ENCODE measurements around the gene YJU2. TPM values are rescaled to one million over a fixed set of nuclear protein-coding genes. Genes with fewer than 3 reads are reported as not detected.
A peak's percentile ranks its signal among the peaks of the same experiment; 100 is the strongest.

The YJU2 gene
- total and polyA plus RNA-seq, 2 of the 13 experiments (the other 11 are each of a cell fraction or from before 2014, with no cell fraction given), result 9.3 to 17.9 TPM

GRCh38 chr19:4246767-4247593, at the start of gene YJU2 (continued):
- TF ChIP-seq, protein P1, sequence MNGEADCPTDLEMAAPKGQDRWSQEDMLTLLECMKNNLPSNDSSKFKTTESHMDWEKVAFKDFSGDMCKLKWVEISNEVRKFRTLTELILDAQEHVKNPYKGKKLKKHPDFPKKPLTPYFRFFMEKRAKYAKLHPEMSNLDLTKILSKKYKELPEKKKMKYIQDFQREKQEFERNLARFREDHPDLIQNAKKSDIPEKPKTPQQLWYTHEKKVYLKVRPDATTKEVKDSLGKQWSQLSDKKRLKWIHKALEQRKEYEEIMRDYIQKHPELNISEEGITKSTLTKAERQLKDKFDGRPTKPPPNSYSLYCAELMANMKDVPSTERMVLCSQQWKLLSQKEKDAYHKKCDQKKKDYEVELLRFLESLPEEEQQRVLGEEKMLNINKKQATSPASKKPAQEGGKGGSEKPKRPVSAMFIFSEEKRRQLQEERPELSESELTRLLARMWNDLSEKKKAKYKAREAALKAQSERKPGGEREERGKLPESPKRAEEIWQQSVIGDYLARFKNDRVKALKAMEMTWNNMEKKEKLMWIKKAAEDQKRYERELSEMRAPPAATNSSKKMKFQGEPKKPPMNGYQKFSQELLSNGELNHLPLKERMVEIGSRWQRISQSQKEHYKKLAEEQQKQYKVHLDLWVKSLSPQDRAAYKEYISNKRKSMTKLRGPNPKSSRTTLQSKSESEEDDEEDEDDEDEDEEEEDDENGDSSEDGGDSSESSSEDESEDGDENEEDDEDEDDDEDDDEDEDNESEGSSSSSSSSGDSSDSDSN (CRISPR knock-in tag; IDR thresholded peaks at IDR 0.05), result no peak
- no peak for TF ChIP-seq WIZ (CRISPR knock-in tag; IDR thresholded peaks at IDR 0.05)
- TF ChIP-seq, protein P2, sequence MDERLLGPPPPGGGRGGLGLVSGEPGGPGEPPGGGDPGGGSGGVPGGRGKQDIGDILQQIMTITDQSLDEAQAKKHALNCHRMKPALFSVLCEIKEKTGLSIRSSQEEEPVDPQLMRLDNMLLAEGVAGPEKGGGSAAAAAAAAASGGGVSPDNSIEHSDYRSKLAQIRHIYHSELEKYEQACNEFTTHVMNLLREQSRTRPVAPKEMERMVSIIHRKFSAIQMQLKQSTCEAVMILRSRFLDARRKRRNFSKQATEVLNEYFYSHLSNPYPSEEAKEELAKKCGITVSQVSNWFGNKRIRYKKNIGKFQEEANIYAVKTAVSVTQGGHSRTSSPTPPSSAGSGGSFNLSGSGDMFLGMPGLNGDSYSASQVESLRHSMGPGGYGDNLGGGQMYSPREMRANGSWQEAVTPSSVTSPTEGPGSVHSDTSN (CRISPR knock-in tag; IDR thresholded peaks at IDR 0.05), result peak; percentile 100
- 0 out of 2 replicates have a peak, but pooled peaks have one; percentile 45 for TF ChIP-seq STAT6 (CRISPR knock-in tag; IDR thresholded peaks at IDR 0.05; ENCODE audit: borderline replicate concordance)
- TF ChIP-seq PRDM10 (CRISPR knock-in tag; IDR thresholded peaks at IDR 0.05; ENCODE audit: low read depth), result peak; percentile 57; the same call in 1 of the 2 replicates
- peak; percentile 55 for TF ChIP-seq CBX1 (IDR thresholded peaks at IDR 0.05; ENCODE audit: low read depth)
- TF ChIP-seq E2F5 (CRISPR knock-in tag; conservative IDR thresholded peaks at IDR 0.05), result no peak
- peak; percentile 24; the same call in 1 of the 2 replicates for TF ChIP-seq IRF9 (CRISPR knock-in tag; IDR thresholded peaks at IDR 0.05; ENCODE audit: borderline replicate concordance)
- peak; percentile 38; the same call in 1 of the 2 replicates for TF ChIP-seq TFAP4 (IDR thresholded peaks at IDR 0.05; ENCODE audit: borderline replicate concordance, low read depth)
- TF ChIP-seq, protein P3, sequence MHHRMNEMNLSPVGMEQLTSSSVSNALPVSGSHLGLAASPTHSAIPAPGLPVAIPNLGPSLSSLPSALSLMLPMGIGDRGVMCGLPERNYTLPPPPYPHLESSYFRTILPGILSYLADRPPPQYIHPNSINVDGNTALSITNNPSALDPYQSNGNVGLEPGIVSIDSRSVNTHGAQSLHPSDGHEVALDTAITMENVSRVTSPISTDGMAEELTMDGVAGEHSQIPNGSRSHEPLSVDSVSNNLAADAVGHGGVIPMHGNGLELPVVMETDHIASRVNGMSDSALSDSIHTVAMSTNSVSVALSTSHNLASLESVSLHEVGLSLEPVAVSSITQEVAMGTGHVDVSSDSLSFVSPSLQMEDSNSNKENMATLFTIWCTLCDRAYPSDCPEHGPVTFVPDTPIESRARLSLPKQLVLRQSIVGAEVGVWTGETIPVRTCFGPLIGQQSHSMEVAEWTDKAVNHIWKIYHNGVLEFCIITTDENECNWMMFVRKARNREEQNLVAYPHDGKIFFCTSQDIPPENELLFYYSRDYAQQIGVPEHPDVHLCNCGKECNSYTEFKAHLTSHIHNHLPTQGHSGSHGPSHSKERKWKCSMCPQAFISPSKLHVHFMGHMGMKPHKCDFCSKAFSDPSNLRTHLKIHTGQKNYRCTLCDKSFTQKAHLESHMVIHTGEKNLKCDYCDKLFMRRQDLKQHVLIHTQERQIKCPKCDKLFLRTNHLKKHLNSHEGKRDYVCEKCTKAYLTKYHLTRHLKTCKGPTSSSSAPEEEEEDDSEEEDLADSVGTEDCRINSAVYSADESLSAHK (CRISPR knock-in tag; IDR thresholded peaks at IDR 0.05; ENCODE audit: borderline replicate concordance), result 0 out of 2 replicates have a peak, but pooled peaks have one; percentile 12
